NCI-H1694 treated with DMSO at 0.1 percent for 48 hours (cell line): ENCODE measurements around the gene TMEM151B.
"Not testable (repeated sequence)": the region's sequence is repeated elsewhere in the genome, so short reads cannot be mapped to it uniquely, and the experiment has no call there.

Experiments used
- DNase-seq: peaks from one replicate; lab custom pipeline; 2025; lab: John Stamatoyannopoulos, UW

The TMEM151B gene

DNA sequence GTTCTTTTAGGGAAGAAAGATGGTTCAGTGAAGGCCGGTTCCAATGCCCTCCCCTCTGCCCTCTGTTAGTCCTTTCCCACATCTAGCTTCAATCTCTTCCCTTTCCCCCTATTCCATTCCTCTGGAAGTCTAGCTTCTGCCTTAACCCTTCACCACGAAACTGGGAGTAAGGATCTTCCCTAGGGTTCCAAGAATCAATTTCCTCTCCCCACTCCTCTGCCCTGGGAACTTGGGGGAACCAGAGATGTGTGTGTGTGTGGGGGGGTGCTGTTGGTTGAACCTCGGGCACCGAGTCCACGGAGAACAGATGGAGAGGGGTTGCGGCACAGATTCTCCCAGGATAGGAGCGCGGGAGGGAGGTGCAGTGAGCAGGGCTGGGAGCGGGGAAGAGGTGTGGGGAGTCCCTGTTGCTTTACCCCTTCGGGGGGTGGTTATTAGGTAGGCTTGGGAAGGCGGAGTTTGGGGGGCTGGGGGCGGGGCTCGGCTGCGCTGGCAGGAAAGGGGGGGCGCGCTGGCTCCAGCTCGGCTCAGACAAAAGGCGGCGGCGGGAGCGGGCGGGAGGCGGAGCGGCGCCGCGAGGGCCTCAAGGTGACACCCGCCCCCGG is at the start of gene TMEM151B:
TMEM151B (plus strand) TSS at position 530 of the 605 bp plus-strand sequence. CDS start 293 bp downstream, outside the sequence.
- DNase-seq = no peak

DNA sequence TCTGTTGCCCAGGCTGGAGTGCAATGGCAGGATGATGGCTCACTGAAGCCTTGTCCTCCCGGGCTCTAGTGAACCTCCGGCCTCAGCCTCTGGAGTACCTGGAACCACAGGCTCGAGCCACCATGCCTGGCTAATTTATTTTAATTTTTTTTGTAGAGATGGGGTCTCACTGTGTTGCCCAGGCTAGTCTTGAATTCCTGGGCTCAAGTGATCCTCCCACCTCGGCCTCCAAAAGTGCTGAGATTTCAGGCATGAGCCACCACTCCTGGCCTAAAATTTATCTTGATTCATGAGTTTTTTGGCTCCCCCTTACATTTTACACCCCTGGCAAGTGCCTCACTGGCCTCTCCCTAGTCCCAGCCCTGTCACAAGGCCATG is 49.3 kb upstream of the TMEM151B start:
- no peak for DNase-seq

DNA sequence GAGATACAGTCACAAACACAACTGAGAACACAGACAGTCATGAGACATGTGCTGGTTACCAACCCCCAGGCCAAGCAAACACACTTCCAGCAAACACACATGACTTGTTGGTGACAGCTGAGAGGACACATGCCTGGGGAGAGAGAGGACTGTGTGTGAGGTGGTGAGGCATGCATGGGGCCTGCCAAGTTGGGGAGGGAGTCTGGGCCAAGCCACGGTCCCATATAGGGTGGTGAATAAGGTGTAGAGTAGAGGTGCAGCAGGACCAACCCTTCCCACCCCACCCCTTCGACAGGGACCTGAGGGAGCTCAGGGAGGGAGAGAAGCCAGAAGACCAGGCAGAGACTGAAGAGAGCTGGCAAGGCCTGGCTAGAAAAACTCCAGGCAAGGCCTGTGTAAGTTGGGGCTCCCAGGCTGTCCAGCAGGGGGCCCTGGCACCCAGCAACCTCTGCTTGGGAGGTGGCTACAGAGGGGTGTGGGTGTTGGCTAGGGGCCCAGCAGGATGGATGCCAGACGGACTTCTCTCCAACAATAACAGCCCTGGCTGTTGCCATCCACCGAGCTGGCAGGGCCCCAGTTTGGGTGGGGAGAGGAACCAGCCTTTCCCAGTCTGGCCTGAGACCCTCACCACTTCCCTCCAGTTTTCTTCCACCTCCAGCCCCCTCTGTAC is 48.8 kb upstream of the TMEM151B start:
- DNase-seq = peak; percentile 60

DNA sequence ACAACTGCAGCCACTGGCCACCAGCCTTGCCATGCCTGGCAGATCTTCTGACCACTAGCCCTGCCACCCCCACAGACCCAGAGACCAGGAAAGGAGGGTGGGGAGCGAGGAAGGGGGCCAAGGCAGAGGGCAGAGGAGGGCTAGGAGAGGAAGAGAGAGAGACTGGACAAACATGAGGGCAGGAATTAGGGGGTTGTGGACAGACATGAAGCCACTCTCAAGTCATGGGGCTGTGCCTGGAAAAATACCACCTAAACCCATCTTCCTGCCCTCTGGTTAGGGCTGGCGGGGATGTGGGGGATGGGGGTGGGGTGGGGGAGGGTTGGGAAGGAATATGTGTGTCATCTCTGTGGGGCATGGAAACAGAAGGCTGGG is 48.3 kb upstream of the TMEM151B start:
- no peak for DNase-seq

- no peak for DNase-seq
Measured at GRCh38 chr6:44222486-44223318, 47.5 kb upstream of the TMEM151B start.

DNA sequence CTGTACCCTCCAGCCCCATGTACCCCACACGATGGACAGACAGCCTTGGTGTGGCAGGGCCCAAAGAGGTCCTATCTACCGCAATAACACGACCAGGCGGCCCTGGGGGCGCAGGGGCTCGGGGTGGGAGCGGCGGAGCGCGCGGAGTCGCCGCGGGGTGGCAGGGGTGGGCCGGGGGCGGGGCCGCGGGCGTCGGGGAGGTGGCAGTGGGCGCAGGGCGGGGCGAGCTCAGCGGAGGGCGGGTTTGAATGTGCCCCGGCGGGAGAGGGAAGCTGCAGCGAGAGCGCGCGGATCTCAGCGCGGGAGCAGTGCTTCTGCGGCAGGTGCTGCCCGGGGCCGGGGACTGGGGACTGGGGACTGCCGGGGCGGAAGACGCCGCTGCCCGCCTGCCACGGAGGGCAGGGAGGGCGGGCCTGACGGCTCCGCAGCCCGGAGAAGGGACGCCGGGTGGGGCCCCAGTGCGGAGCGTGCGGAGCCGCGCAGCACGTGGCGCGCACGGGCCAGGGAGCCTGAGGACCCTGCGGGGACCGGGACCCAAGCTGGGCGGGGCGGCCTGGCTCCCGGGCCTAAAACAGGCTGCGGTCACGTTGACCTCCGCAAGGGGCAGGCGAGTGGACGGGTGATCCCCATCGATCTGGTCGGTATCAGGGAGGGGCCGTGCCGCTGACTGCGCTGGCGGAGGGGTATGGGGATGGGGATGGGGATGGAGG is 46.8 kb upstream of the TMEM151B start, which contains the start of gene SLC29A1:
SLC29A1 (plus strand) TSS at position 277 of the 710 bp plus-strand sequence. CDS start 3,719 bp downstream, outside the sequence.
- DNase-seq = peak; percentile 38

GRCh38 chr6:44224029-44224964 is 46.0 kb upstream of the TMEM151B start:
- DNase-seq = no peak

- no peak for DNase-seq
Measured at GRCh38 chr6:44224965-44225305, 45.3 kb upstream of the TMEM151B start.

GRCh38 chr6:44225579-44226325 is 44.5 kb upstream of the TMEM151B start:
- DNase-seq = no peak

- no peak for DNase-seq
Measured at GRCh38 chr6:44226368-44227147, 43.7 kb upstream of the TMEM151B start.

DNA sequence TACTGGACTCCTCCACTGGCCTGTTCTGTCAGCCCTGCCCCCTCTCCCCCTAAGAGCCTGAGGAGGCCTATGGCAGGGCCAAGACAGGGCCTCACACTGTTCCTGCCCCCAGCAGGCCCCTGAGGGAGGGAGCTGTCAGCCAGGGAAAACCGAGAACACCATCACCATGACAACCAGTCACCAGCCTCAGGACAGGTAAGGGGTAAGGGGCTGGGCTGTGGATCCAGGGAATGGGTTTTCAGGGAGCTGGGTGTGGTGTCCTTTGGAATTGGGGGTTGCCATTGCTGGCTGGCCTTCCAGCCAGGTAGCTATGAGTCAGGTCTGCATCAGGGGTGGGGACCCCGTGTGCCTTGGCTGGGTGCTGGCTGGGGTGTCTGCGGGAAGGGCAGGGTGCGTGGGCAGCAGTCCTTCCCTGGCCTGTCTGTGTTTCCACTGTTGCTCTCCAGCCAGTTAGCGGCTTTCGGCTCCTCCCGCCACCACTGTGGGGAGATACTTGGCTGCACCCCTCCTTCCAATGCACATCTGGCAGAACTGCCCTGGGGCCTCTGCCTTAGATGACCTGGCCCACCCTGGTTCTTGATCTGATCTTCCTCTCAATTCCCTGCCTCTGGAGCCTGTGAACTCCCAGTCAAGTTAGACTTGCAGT is 43.0 kb upstream of the TMEM151B start:
- DNase-seq = no peak

- no peak for DNase-seq
Measured at GRCh38 chr6:44228031-44228430, 42.2 kb upstream of the TMEM151B start.

GRCh38 chr6:44228433-44228832 is 41.8 kb upstream of the TMEM151B start:
- DNase-seq = no peak

DNA sequence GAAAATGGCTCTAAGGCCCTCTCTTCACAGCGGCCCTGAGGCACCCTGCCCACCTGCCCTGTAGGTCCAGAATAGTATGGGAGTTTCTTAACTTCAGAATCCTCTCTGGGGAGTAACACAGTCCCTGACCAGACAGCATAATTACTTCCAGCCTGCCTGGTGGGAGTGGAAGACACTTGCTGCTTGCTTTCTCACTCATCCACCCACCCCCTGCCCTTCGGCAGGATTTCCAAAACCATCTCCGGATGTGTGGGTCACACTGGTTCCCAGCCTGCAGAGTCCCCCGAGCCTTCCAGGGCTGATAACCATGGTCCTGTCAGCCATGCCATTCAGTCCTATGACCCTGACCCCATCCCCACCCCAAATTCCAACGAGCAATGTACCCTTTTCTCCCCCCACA is 41.4 kb upstream of the TMEM151B start:
- DNase-seq = no peak

- DNase-seq = no peak
Measured at GRCh38 chr6:44229376-44230033, 40.7 kb upstream of the TMEM151B start.

DNA sequence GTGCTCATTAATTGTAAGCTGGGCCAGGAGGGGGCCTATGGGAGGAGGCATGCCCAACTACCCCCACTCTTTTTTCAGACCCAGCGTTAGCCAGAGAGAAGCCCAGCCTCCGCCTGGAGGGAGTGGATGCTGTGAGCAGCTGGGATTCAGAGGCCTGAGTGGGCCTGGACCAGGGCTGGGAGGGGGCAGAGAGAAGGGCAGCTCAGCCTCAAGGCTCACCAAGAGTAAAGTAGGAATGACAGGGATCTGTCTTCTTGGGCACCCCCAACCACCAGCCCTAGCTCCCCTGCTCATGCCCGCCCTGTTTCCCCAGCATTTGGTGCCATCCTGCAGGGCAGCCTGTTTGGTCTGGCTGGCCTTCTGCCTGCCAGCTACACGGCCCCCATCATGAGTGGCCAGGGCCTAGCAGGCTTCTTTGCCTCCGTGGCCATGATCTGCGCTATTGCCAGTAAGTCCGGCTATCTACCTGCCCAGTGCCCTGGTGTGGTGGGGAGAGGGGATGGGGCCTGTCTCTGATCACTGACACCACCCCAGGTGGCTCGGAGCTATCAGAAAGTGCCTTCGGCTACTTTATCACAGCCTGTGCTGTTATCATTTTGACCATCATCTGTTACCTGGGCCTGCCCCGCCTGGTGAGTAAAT is 40.1 kb upstream of the TMEM151B start:
- DNase-seq = no peak

GRCh38 chr6:44231426-44231825 is 38.8 kb upstream of the TMEM151B start:
- DNase-seq = not testable (repeated sequence)
